T-helper 1 cell treated with Interleukin-12 subunit alpha and Interleukin-12 subunit beta and Interleukin-4 antibody, amounts not matched to agents 30 ng/mL and 1 ng/mL, for 36 hours (primary cell): Measurements from ENCODE around the gene DHRS3. TPM values are rescaled to one million over a fixed set of nuclear protein-coding genes. Genes with fewer than 3 reads are reported as not detected.

Source experiments
- intact Hi-C: fragments of 100-400 bp; cut with micrococcal nuclease; formaldehyde crosslinking; loops from one replicate; pipeline ENCODE4 v1.15.1; 2024
- total RNA-seq: library from RNA; stranded (reverse); gene quantifications from 2 replicates; pipeline ENCODE4 v1.2.3, GENCODE V29; 2022

The DHRS3 gene
- total RNA-seq, 1 donor from 2014 or later = 79.5 TPM

- intact Hi-C loops = no loop called here
Measured at GRCh38 chr1:12640237-12640957, 22.4 kb upstream of the DHRS3 start.

- intact Hi-C loops = no loop called here
Measured at GRCh38 chr1:12637693-12638092, 19.7 kb upstream of the DHRS3 start.

GRCh38 chr1:12636098-12636950, 18.3 kb upstream of the DHRS3 start:
- intact Hi-C loops = no loop called here

- intact Hi-C loops = no loop called here
Measured at GRCh38 chr1:12634696-12635202, 16.7 kb upstream of the DHRS3 start.

- intact Hi-C loops = no loop called here
Measured at GRCh38 chr1:12634156-12634555, 16.1 kb upstream of the DHRS3 start.

GRCh38 chr1:12631571-12631970, 13.6 kb upstream of the DHRS3 start:
- intact Hi-C loops = no loop called here

- intact Hi-C loops = no loop called here
Measured at GRCh38 chr1:12630946-12631530, 13.0 kb upstream of the DHRS3 start.

GRCh38 chr1:12629985-12630760, 12.2 kb upstream of the DHRS3 start:
- intact Hi-C loops = no loop called here

GRCh38 chr1:12629511-12629956, 11.5 kb upstream of the DHRS3 start:
- intact Hi-C loops = no loop called here

- intact Hi-C loops = no loop called here
Measured at GRCh38 chr1:12627296-12627695, 9.3 kb upstream of the DHRS3 start.

- intact Hi-C loops = no loop called here
Measured at GRCh38 chr1:12626888-12627287, 8.9 kb upstream of the DHRS3 start.

GRCh38 chr1:12625276-12625675, 7.3 kb upstream of the DHRS3 start:
- intact Hi-C loops = no loop called here

GRCh38 chr1:12622506-12622905, 4.5 kb upstream of the DHRS3 start:
- intact Hi-C loops = no loop called here

GRCh38 chr1:12621346-12622335, 3.6 kb upstream of the DHRS3 start:
- intact Hi-C loops = no loop called here

- intact Hi-C loops = loop anchor here (1.0 kb wide), 7 partner anchors 38 to 503 kb away; no protein-coding TSS in a partner anchor
Measured at GRCh38 chr1:12620931-12621330, 2.9 kb upstream of the DHRS3 start.

- intact Hi-C loops = loop anchor here (1.0 kb wide), 7 partner anchors 39 to 502 kb away; no protein-coding TSS in a partner anchor
Measured at GRCh38 chr1:12620488-12620865, 2.5 kb upstream of the DHRS3 start.

GRCh38 chr1:12619792-12620487, 1.9 kb upstream of the DHRS3 start:
- intact Hi-C loops = loop anchor here (1.0 to 10.0 kb wide), 16 partner anchors 19 to 715 kb away; partner anchors contain the start of gene VPS13D

GRCh38 chr1:12618965-12619791, 1.2 kb upstream of the DHRS3 start:
- intact Hi-C loops = loop anchor here (1.0 to 10.0 kb wide), 9 partner anchors 18 to 714 kb away; partner anchors contain the start of gene VPS13D
